Ishikawa (cell line): ENCODE results near the gene GPANK1.

Experiments used
- CEBPB ChIP-seq: IDR thresholded peaks from 2 replicates; pipeline ENCODE4 v1.6.1; 2012
- CREB1 ChIP-seq: IDR thresholded peaks from 2 replicates; pipeline ENCODE4 v1.6.1; 2012; ENCODE audit warnings: low read depth
- EGR1 ChIP-seq: IDR thresholded peaks from 2 replicates; pipeline ENCODE4 v1.6.1; 2012
- EP300 ChIP-seq: IDR thresholded peaks from 2 replicates; pipeline ENCODE4 v1.6.1; 2012; ENCODE audit warnings: borderline replicate concordance
- MAX ChIP-seq: IDR thresholded peaks from 2 replicates; pipeline ENCODE4 v1.6.1; 2012
- NFIC ChIP-seq: IDR thresholded peaks from 2 replicates; pipeline ENCODE4 v1.6.1; 2012
- RAD21 ChIP-seq: IDR thresholded peaks from 2 replicates; pipeline ENCODE4 v1.6.1; 2012; ENCODE audit warnings: low read depth
- REST ChIP-seq: IDR thresholded peaks from 2 replicates; pipeline ENCODE4 v1.6.1; 2012; ENCODE audit warnings: low read depth, mild to moderate bottlenecking
- TCF12 ChIP-seq: IDR thresholded peaks from 2 replicates; pipeline ENCODE4 v1.6.1; 2012; ENCODE audit warnings: low read depth
- YY1 ChIP-seq: IDR thresholded peaks from 2 replicates; pipeline ENCODE4 v1.6.1; 2012; ENCODE audit warnings: low read depth
- ZBTB7A ChIP-seq: IDR thresholded peaks from 2 replicates; pipeline ENCODE4 v1.6.1; 2012; ENCODE audit warnings: low read depth

- no peak for TF ChIP-seq CREB1
- TF ChIP-seq EP300 = no peak
- TF ChIP-seq MAX = no peak
- no peak for TF ChIP-seq EGR1
- TF ChIP-seq CEBPB = no peak
- no peak for TF ChIP-seq REST
- no peak for TF ChIP-seq RAD21
- no peak for TF ChIP-seq YY1
- TF ChIP-seq TCF12 = no peak
- TF ChIP-seq NFIC = no peak
- no peak for TF ChIP-seq ZBTB7A
Measured at GRCh38 chr6:31641370-31641769, 23.4 kb downstream of the GPANK1 start.
